Measurements from ENCODE around the gene SEC23IP.
A peak's percentile ranks its signal among the peaks of the same experiment; 100 is the strongest.
"Not testable (repeated sequence)": the region's sequence is repeated elsewhere in the genome, so short reads cannot be mapped to it uniquely, and the experiment has no call there.

The SEC23IP gene

DNA sequence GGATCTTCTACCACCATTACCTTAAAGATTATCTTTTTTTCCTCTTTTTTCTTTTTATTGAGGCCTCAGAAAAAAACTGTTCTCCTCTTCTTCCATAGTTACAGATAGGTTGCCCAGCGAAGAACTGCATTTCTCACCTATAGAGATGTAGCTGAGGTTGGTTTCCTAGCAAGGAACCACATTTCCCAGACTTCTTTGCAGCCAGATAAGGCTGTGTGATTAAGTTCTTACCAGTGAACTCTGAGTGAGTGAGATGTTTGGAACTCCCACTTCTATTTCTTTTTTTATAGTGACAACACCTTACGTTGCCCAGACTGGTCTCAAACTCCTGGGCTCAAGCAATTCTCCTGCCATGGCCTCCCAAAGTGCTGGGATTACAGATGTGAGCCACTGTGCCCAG, 14.0 kb upstream of the SEC23IP start:
- DNase-seq = no peak

DNA sequence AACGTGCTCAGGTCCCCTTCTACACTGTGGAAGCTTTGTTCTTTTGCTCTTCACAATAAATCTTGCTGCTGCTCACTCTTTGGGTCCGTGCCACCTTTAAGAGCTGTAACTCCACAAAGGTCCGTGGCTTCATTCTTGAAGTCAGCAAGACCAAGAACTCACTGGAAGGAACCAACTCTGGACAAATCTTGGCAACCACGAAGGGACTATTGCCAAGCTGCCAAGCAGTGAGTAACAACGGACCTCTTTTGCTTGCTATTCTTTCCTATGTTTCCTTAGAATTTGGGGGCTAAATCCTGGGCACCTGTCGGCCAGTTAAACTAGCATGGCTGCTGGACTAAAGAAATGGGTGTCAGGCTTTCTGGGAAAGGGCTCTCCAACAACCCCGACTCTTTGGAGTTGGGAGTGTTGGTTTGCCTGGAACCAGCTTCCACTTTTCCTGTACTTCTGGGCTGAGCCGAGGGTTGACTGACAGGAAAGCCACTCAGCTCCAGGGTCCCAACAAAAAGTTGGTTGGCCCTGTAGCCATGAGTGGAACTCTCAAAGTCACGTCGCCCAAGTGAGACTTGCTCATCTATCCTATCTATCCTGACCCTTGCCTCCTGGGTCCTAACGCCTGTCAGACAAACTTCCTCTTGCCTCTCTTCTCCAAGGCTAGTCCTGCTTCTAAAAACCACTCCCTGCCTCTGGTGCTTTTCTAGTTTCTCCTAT, 8.5 kb upstream of the SEC23IP start:
- not testable (repeated sequence) for DNase-seq

DNA sequence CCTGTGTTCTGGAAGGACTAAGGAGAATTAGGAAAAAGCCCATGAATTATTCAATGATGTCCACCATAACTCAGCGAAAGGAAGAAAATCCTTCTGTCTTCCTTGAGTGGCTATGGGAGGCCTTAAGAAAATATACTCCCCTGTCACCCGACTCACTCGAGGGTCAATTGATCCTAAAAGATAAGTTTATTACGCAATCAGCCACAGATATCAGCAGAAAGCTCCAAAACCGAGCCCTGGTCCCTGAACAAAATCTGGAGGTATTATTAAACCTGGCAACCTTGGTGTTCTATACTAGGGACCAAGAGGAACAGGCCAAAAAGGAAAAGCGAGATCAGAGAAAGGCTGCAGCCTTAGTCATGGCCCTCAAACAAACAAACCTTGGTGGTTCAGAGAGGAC, 6.5 kb upstream of the SEC23IP start:
- DNase-seq = not testable (repeated sequence)

DNA sequence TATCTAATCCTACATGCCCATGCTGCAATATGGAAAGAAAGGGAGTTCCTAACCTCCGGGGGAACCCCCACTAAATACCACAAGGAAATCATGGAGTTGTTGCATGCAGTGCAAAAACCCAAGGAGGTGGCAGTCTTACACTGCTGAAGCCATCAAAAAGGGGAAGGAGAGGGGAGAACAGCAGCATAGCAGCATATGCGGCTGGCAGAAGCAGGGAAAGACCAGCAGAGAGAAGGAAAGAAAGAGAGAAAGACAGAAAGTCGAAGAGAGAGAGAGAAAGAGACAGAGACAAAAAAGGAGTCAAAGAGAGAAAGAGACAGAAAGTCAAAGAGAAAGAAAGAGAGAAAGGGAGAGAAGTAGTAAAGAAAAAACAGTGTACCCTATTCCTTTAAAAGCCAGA, 3.8 kb upstream of the SEC23IP start:
- DNase-seq = not testable (repeated sequence)

DNA sequence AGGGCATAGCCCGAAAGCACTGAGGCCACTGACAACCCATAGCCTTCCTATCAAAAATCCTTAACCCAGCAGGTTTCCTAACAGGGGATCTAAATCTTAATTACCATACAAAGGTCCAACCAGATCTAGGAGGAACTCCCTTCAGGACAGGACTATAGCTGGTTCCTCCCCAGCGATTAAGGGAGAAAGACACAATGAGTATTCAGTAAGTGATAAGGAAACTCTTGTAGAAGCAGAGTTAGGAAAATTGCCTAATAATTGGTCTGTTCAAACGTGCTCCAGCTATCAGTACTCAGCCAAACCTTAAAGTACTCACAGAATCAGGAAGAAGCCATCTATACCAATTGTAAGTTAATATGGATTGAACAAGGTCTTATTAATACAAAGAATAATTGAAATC, 3.3 kb upstream of the SEC23IP start:
- not testable (repeated sequence) for DNase-seq

DNA sequence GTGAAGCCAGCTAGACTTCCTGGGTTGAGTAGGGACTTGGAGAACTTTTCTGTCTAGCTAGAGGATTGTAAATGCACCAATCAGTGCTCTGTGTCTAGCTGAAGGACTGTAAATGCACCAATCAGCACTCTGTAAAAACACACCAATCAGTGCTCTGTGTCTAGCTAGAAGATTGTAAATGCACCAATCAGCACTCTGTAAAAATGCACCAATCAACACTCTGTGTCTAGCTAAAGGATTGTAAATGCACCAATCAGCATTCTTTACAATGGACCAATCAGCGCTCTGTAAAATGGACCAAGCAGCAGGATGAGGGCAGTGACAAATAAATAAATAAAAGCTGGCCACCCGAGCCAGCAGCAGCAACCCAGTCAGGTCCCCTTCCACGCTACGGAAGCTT, 2.2 kb upstream of the SEC23IP start:
- DNase-seq = not testable (repeated sequence)

DNA sequence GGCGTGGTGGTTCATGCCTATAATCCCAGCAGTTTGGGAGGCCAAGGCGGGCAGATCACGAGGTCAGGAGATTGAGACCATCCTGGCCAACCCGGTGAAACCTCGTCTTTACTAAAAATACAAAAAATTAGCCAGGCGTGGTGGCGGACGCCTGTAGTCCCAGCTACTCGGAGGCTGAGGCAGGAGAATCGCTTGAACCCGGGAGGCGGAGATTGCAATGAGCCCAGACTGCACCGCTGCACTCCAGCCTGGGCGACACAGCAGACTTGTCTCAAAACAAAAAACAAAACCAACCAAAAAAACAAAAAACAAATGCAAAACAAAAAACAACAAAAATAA, 712 bp upstream of the SEC23IP start:
- DNase-seq = not testable (repeated sequence)

GRCh38 chr10:119893074-119893473, 544 bp downstream of the SEC23IP start:
- DNase-seq = peak in 1 of 56 donors; percentile 22

DNA sequence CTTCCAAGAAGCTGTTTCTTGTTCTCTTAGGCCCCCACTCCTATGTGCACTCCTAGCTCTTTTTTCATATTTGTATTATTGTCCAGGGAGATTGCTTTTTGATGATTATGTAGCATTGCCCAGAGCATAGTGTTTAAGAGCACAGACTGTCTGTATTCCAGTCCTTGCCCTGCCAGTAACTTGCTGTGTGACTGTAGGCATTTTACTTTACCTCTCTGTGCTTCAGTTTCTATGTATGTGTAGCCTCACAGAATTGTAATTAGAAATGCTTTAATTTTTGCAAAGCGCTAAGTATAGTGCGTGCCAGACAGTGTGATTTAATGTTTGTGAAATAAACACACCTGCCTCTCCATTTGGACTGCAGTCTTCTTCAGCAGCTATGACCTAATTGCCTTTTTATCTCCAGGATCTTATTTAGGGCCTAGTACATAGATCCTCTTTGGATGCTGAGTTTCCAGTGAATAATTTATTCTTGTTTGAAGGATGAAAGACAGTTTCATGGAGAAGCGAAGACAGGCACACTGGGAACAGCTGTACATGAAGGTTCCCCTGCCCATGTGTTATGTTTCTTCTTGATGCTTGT, 1.4 kb downstream of the SEC23IP start:
- DNase-seq = no peak

- DNase-seq = no peak
Observed at GRCh38 chr10:119896061-119896655, 3.6 kb downstream of the SEC23IP start.

DNA sequence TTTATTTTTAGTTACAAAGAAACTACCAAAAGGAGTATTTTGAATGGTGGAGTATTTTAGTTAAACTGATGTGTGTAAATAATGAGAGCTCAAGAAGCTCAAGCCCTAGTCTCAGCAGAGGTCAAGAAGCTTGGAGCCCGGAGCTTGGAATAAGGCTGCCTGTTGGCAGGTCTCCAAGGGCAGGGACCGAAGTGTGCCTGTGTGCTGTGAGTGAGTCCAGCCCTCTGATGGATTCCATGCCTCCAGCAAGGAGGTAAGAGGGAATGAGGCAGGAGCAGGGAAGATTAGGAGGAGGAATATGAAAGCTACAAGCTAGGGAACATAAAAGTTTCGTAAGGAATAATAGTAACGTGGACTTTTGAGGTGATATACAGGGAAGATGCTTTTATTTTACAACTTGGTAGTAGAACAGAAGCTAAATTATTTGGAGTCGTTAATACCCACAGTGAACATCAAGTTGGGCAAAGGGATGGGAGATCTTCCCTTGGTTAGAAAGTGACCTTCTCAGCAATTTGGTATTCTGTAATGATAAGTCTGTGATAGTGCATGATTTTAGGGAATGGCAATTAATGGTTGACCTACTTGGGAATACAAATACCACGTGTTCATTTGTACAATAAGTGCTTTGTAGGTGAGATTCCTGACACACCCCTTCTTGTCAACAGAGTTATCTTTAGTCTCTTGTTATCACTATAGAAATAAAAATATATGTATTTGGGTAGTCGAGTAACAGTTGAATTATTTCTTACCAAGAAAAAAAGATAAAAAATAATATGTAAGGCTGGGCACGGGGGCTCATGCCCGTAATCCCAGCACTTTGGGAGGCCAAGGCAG, 4.6 kb downstream of the SEC23IP start:
- DNase-seq = peak in 16 of 56 donors; percentile 2 to 45 (median 8)

DNA sequence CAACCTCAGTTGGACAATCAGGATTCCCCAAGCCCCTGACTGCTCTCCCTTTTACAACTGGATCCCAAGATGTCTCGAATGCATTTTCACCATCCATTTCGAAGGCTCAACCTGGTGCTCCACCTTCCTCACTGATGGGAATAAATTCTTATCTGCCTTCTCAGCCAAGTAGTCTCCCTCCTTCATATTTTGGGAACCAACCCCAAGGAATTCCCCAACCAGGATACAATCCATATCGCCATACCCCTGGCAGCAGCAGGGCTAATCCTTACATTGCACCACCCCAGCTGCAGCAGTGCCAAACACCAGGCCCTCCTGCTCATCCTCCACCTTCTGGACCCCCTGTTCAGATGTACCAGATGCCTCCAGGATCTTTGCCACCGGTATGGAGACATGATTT, 6.0 kb downstream of the SEC23IP start:
- no peak for DNase-seq

- DNase-seq = no peak
Observed at GRCh38 chr10:119903946-119904666, 11.6 kb downstream of the SEC23IP start.

GRCh38 chr10:119907695-119908094, 15.2 kb downstream of the SEC23IP start:
- not testable (repeated sequence) for DNase-seq

- no peak for DNase-seq
Observed at GRCh38 chr10:119908166-119908565, 15.6 kb downstream of the SEC23IP start.

GRCh38 chr10:119910689-119911088, 18.2 kb downstream of the SEC23IP start:
- no peak for DNase-seq

- DNase-seq = no peak
Observed at GRCh38 chr10:119917777-119918176, 25.2 kb downstream of the SEC23IP start.

DNA sequence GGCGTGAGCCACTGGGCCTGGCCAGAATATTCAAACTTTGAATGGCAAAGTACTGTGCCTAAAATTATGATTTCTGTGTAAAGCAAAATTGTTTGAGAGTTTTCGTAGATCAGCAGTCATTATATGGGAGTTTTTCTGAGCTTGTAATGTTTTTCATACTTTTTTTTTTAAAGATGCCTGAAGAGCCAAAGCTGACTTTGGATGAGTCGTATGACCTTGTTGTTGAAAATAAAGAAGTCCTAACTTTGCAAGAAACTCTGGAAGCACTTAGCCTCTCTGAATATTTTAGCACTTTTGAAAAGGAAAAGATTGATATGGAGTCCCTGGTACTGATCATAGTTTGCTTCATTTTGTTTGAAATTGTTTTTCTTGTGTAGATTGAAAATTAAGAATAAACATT, 26.7 kb downstream of the SEC23IP start:
- no peak for DNase-seq

- no peak for DNase-seq
Observed at GRCh38 chr10:119919826-119920225, 27.3 kb downstream of the SEC23IP start.

DNA sequence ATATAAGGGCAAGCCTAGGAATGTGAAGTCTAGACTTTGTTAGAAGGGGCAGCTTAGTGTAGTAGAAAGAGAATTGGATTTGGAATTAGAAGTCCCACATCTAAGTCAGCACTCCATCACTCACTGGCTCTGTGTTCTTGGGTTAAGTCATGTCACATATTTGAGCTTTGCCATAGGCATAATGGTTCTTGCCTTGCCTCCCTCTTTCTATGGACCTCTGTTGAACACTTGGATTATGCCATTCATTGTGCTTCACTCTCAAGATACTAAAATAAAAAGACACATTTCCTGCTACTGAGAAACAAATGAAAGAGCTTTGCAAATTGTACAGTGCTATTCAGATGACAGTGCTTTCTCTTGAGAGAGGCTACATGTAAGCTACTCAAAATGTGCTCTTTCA, 35.9 kb downstream of the SEC23IP start:
- DNase-seq = no peak

DNA sequence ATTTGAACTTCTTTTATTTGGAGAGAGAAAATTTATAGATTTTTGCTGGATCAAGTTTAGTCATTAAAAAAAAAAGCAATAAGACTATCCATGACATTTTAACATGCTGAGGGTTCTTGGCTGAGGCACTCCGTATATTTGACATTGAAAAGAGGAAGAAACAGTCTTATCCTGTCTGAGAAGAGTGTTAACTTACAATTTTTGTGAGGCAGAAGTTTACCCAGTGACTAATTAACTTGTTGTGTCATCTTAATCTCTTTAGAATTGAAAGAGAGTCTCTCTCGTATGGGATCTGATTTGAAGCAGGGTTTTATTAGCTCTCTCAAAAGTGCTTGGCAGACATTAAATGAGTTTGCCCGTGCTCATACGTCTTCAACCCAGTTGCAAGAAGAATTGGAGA, 39.3 kb downstream of the SEC23IP start:
- no peak for DNase-seq

Data from amygdala (tissue), 56 donors.